Upper lobe of left lung (tissue), 4 donors: ENCODE results near the gene CRIP2.

Experiments used
- CTCF ChIP-seq, 6 experiments: fragments of 450-650 bp in 4 of 6; fragments of 200-600 bp in 2 of 6; sonication (generic) in 2 of 6; IDR thresholded peaks; one replicate each; pipeline ENCODE4 v1.5.1; 2016 to 2019; ENCODE audit warnings: antibody characterized with exemption in 6 of 6
- EP300 ChIP-seq, 4 donors: sonication (generic); formaldehyde crosslinking; IDR thresholded peaks; one replicate each; pipeline ENCODE4 v1.5.1; 2017; ENCODE audit warnings: antibody characterized with exemption in 4 of 4, control low read depth in 2 of 4
- POLR2A ChIP-seq, 4 donors: fragments of 450-650 bp; IDR thresholded peaks; one replicate each; pipeline ENCODE4 v1.5.1; 2016 to 2017; ENCODE audit warnings: antibody characterized with exemption in 4 of 4, mild to moderate bottlenecking in 2 of 4
- POLR2AphosphoS5 ChIP-seq, 2 donors: sonication (generic); formaldehyde crosslinking; IDR thresholded peaks; one replicate each; pipeline ENCODE4 v1.5.1; 2017; ENCODE audit warnings: antibody characterized with exemption in 2 of 2

GRCh38 chr14:105495101-105495989 lies 20.7 kb downstream of the CRIP2 start:
- TF ChIP-seq POLR2A (IDR thresholded peaks at IDR 0.05) (no peak), CTCF (IDR thresholded peaks at IDR 0.05) (no peak), POLR2AphosphoS5 (IDR thresholded peaks at IDR 0.05) (no peak), EP300 (IDR thresholded peaks at IDR 0.05) (no peak)
